SK-N-SH (cell line): Measurements from ENCODE around the gene SEH1L. TPM values are rescaled to one million over a fixed set of nuclear protein-coding genes. Genes with fewer than 3 reads are reported as not detected.

Experiments
- CTCF ChIA-PET: fragments of 300-600, 350-600 bp; formaldehyde crosslinking; extraction: SDS; loops from one replicate; lab custom pipeline; 2021; lab: Yijun Ruan, JAX
- POLR2A ChIA-PET: fragments of 350-600 bp; sonication (Branson Sonifier 250); formaldehyde crosslinking; extraction: SDS; loops from one replicate; lab custom pipeline; 2020; ENCODE audit warnings: antibody characterized with exemption, inconsistent platforms; lab: Yijun Ruan, JAX
- DNase-seq: peaks from one replicate; pipeline ENCODE4 v3.0.0; 2012
- H2AFZ ChIP-seq: fragments of 200-600 bp; sonication (generic); 2 replicates; pipeline ENCODE4 v1.8.1; 2016; ENCODE audit warnings: antibody characterized with exemption, mild to moderate bottlenecking, low read depth
- H3F3A ChIP-seq: fragments of 200-600 bp; sonication (generic); replicated peaks from 2 replicates; pipeline ENCODE3; 2016; ENCODE audit warnings: antibody characterized with exemption, mild to moderate bottlenecking; ENCODE audit not compliant: insufficient read depth
- H3K27ac ChIP-seq, 2 experiments: fragments of 200-500 bp in 1 of 2; fragments of 200-600 bp in 1 of 2; sonication (Bioruptor generic) in 1 of 2; sonication (generic), shearing (Covaris generic) in 1 of 2; 2 replicates each; pipeline versions ENCODE4 v1.5.1 to v1.6.1; 2014 to 2016; ENCODE audit warnings: low read depth in 2 of 2, inconsistent platforms in 1 of 2, low read length in 1 of 2, mild to moderate bottlenecking in 1 of 2, mixed read lengths in 1 of 2
- H3K27me3 ChIP-seq: fragments of 200-600 bp; sonication (generic), shearing (Covaris generic); 2 replicates; pipeline ENCODE4 v1.6.1; 2016; ENCODE audit warnings: mixed run types; ENCODE audit not compliant: insufficient read depth
- H3K36me3 ChIP-seq, 2 experiments: fragments of 200-500 bp in 1 of 2; fragments of 200-600 bp in 1 of 2; sonication (Bioruptor generic) in 1 of 2; sonication (generic) in 1 of 2; replicated peaks in 1 of 2; 2 replicates each; pipeline versions ENCODE3 to v1.5.1; 2014 to 2016; ENCODE audit warnings: low read length in 1 of 2, mild to moderate bottlenecking in 1 of 2; ENCODE audit not compliant: insufficient read depth in 2 of 2, control insufficient read depth in 1 of 2
- H3K4me1 ChIP-seq, 2 experiments: fragments of 200-500 bp in 1 of 2; fragments of 200-600 bp in 1 of 2; sonication (Bioruptor generic) in 1 of 2; sonication (generic), shearing (Covaris generic) in 1 of 2; 2 replicates each; pipeline versions ENCODE4 v1.5.1 to v1.6.1; 2014 to 2016; ENCODE audit warnings: low read depth in 1 of 2, low read length in 1 of 2, mixed run types in 1 of 2; ENCODE audit not compliant: insufficient read depth in 2 of 2, control insufficient read depth in 1 of 2
- H3K4me2 ChIP-seq: fragments of 200-600 bp; sonication (generic), shearing (Covaris generic); 2 replicates; pipeline ENCODE4 v1.6.1; 2017; ENCODE audit warnings: mixed run types
- H3K4me3 ChIP-seq, 2 experiments: fragments of 200-500 bp in 1 of 2; fragments of 200-600 bp in 1 of 2; sonication (Bioruptor generic) in 1 of 2; sonication (generic), shearing (Covaris generic) in 1 of 2; 2 replicates each; pipeline versions ENCODE4 v1.5.1 to v1.8.1; 2014 to 2016; ENCODE audit warnings: low read depth in 2 of 2, inconsistent platforms in 1 of 2, low read length in 1 of 2, mild to moderate bottlenecking in 1 of 2, mixed read lengths in 1 of 2, moderate library complexity in 1 of 2
- H3K79me2 ChIP-seq: fragments of 200-600 bp; sonication (generic); 2 replicates; pipeline ENCODE4 v1.8.1; 2017; ENCODE audit warnings: mild to moderate bottlenecking; ENCODE audit not compliant: insufficient read depth
- H3K9ac ChIP-seq: fragments of 200-600 bp; sonication (generic); 2 replicates; pipeline ENCODE4 v1.6.1; 2017; ENCODE audit warnings: mixed run types
- H3K9me2 ChIP-seq: fragments of 200-600 bp; sonication (generic); 2 replicates; pipeline ENCODE4 v1.6.1; 2017; ENCODE audit warnings: mixed run types
- H3K9me3 ChIP-seq: fragments of 200-600 bp; sonication (generic); 2 replicates; pipeline ENCODE4 v1.6.1; 2017; ENCODE audit warnings: mixed run types, mild to moderate bottlenecking, moderate library complexity
- H4K20me1 ChIP-seq: fragments of 200-600 bp; sonication (generic); 2 replicates; pipeline ENCODE4 v1.6.1; 2017; ENCODE audit warnings: mild to moderate bottlenecking, mixed run types; ENCODE audit not compliant: insufficient read depth
- EP300 ChIP-seq, 2 experiments: IDR thresholded peaks; 2 replicates each; pipeline versions ENCODE4 v1.4.0 to v1.6.1; 2012; ENCODE audit warnings: borderline replicate concordance in 1 of 2, low read depth in 1 of 2, low read length in 1 of 2
- EZH2phosphoT487 ChIP-seq: fragments of 200-600 bp; sonication (generic); IDR thresholded peaks from 2 replicates; pipeline ENCODE4 v1.6.1; 2017; ENCODE audit warnings: low read depth, mixed run types, mild to moderate bottlenecking, antibody characterized with exemption, moderate library complexity, borderline replicate concordance
- FOSL2 ChIP-seq: IDR thresholded peaks from 2 replicates; pipeline ENCODE4 v1.4.0; 2012; ENCODE audit warnings: low read depth, mild to moderate bottlenecking, moderate library complexity, borderline replicate concordance
- FOXJ3 ChIP-seq: sonication (generic); formaldehyde crosslinking; IDR thresholded peaks from 2 replicates; pipeline ENCODE4 v1.5.1; 2020; ENCODE audit warnings: mild to moderate bottlenecking, missing genetic modification reagents
- GABPA ChIP-seq: IDR thresholded peaks from 2 replicates; pipeline ENCODE4 v1.4.0; 2012; ENCODE audit warnings: low read depth, mild to moderate bottlenecking
- GATA2 ChIP-seq: sonication (generic); formaldehyde crosslinking; IDR thresholded peaks from 2 replicates; pipeline ENCODE4 v1.5.0; 2020; ENCODE audit warnings: mild to moderate bottlenecking, missing genetic modification reagents
- JUND ChIP-seq: IDR thresholded peaks from 2 replicates; pipeline ENCODE4 v1.4.0; 2012
- MAX ChIP-seq: IDR thresholded peaks from 2 replicates; pipeline ENCODE4 v1.4.0; 2012; ENCODE audit warnings: low read depth
- MEF2A ChIP-seq: IDR thresholded peaks from 2 replicates; pipeline ENCODE4 v1.4.0; 2012; ENCODE audit warnings: low read depth, borderline replicate concordance
- NFIC ChIP-seq: IDR thresholded peaks from 2 replicates; pipeline ENCODE4 v1.4.0; 2012; ENCODE audit warnings: borderline replicate concordance
- NRF1 ChIP-seq: IDR thresholded peaks from 2 replicates; pipeline ENCODE4 v1.6.1; 2012; ENCODE audit warnings: low read depth, mild to moderate bottlenecking, low read length
- PBX3 ChIP-seq: IDR thresholded peaks from 2 replicates; pipeline ENCODE4; 2012
- POLR2AphosphoS5 ChIP-seq: IDR thresholded peaks from 2 replicates; pipeline ENCODE4 v1.6.1; 2012; ENCODE audit warnings: low read depth, low read length
- REST ChIP-seq: IDR thresholded peaks from 2 replicates; pipeline ENCODE4 v1.6.1; 2012; ENCODE audit warnings: mild to moderate bottlenecking, low read depth, low read length, moderate library complexity
- RFX5 ChIP-seq: IDR thresholded peaks from 2 replicates; pipeline ENCODE4 v1.6.1; 2012; ENCODE audit warnings: mild to moderate bottlenecking, improper control_type of control experiment, low read length
- SIN3A ChIP-seq: IDR thresholded peaks from 2 replicates; pipeline ENCODE4 v1.6.1; 2012; ENCODE audit warnings: low read depth, mild to moderate bottlenecking, low read length, moderate library complexity, borderline replicate concordance
- TCF12 ChIP-seq: IDR thresholded peaks from 2 replicates; pipeline ENCODE4 v1.4.0; 2012
- USF1 ChIP-seq: IDR thresholded peaks from 2 replicates; pipeline ENCODE4 v1.4.0; 2012; ENCODE audit warnings: low read depth, borderline replicate concordance
- YY1 ChIP-seq: IDR thresholded peaks from 2 replicates; pipeline ENCODE4 v1.4.0; 2012; ENCODE audit warnings: low read depth, mild to moderate bottlenecking
- WGBS: methylation state at CpG from one replicate; pipeline ENCODE4 v1.1.6; 2017; ENCODE audit warnings: low lambda C conversion rate; 5-methylcytosine and 5-hydroxymethylcytosine counted together
- polyA plus RNA-seq, 3 experiments: library from polyadenylated mRNA; depleted of rRNA; stranded (reverse); fragments of >200 nt; gene quantifications; 2 replicates each; pipeline ENCODE4 v1.2.3, GENCODE V29; 2012

The SEH1L gene
- polyA plus RNA-seq, 1 of the 3 experiments (the other 2 are of a cell fraction), result 29.8 TPM

- DNase-seq, result no peak
- H3F3A ChIP-seq, result no peaks in the 10 kb centered on the region
- no peak overlapping the region for H3K4me3 ChIP-seq
- H2AFZ ChIP-seq, result no peak overlapping the region
- H3K27me3 ChIP-seq, result no peaks in the 10 kb centered on the region
- no peaks in the 10 kb centered on the region for H3K9me2 ChIP-seq
- POLR2A ChIA-PET, result no interaction called here
- no peak overlapping the region for H3K4me2 ChIP-seq
- peaks cover 51 to 79% of the 10 kb centered on the region in 2 experiments for H3K36me3 ChIP-seq
- 98% methylated on average over 2 of the region's 2 CpGs for whole genome bisulfite sequencing
- H3K27ac ChIP-seq, result no peak overlapping the region
- no peak overlapping the region for H3K9ac ChIP-seq
- CTCF ChIA-PET, result no interaction called here
- H3K4me1 ChIP-seq, result no peaks in the 10 kb centered on the region
- TF ChIP-seq MEF2A (no peak), USF1 (no peak), NRF1 (no peak), GATA2 (CRISPR knock-in tag) (no peak), PBX3 (no peak), GABPA (no peak), RFX5 (no peak), EP300 (IDR thresholded peaks at IDR 0.05; ENCODE audit: borderline replicate concordance in 1 of 2, low read depth in 1 of 2, low read length in 1 of 2) (no peak), JUND (no peak), FOXJ3 (CRISPR knock-in tag) (no peak), REST (no peak)
- H3K79me2 ChIP-seq, result peaks cover 31% of the 10 kb centered on the region
- H4K20me1 ChIP-seq, result no peaks in the 10 kb centered on the region
- H3K9me3 ChIP-seq, result no peaks in the 10 kb centered on the region
These were observed 77.4 kb downstream of the SEH1L start for GRCh38 chr18:13025233-13025632.

- H3K4me2 ChIP-seq, result no peak overlapping the region
- H3K36me3 ChIP-seq, result peaks cover 52 to 75% of the 10 kb centered on the region in 2 experiments
- H3K79me2 ChIP-seq, result peaks cover 31% of the 10 kb centered on the region
- no peaks in the 10 kb centered on the region for H3K27me3 ChIP-seq
- no peaks in the 10 kb centered on the region for H4K20me1 ChIP-seq
- H3K9ac ChIP-seq, result no peak overlapping the region
- no peaks in the 10 kb centered on the region for H3K9me2 ChIP-seq
- no peak overlapping the region for H3K4me3 ChIP-seq
- no peak for DNase-seq
- H2AFZ ChIP-seq, result no peak overlapping the region
- POLR2A ChIA-PET, result no interaction called here
- H3K27ac ChIP-seq, result no peak overlapping the region
- H3F3A ChIP-seq, result no peaks in the 10 kb centered on the region
- H3K9me3 ChIP-seq, result no peaks in the 10 kb centered on the region
- 93% methylated on average over 3 of the region's 3 CpGs for WGBS
- CTCF ChIA-PET, result interaction anchor here (1.0 kb wide), 1 partner anchor 16 kb away, joined by 3 read pairs; no protein-coding TSS in a partner anchor
- H3K4me1 ChIP-seq, result no peaks in the 10 kb centered on the region
- no peak for TF ChIP-seq MEF2A
- TF ChIP-seq NFIC, result no peak
- no peak for TF ChIP-seq JUND
- no peak for TF ChIP-seq PBX3
- no peak for TF ChIP-seq USF1
- no peak for TF ChIP-seq YY1
- no peak for TF ChIP-seq POLR2AphosphoS5
- no peak for TF ChIP-seq EZH2phosphoT487
- TF ChIP-seq GABPA, result no peak
- TF ChIP-seq FOXJ3 (CRISPR knock-in tag), result no peak
- TF ChIP-seq FOSL2, result no peak
- no peak for TF ChIP-seq EP300 (IDR thresholded peaks at IDR 0.05; ENCODE audit: borderline replicate concordance in 1 of 2, low read depth in 1 of 2, low read length in 1 of 2)
- no peak for TF ChIP-seq MAX
- TF ChIP-seq RFX5, result no peak
- TF ChIP-seq SIN3A, result no peak
- TF ChIP-seq TCF12, result no peak
These were observed 78.9 kb downstream of the SEH1L start for GRCh38 chr18:13026583-13027270.
